Skin of body (tissue), 2 donors: ENCODE measurements around the gene PSME4. TPM values are rescaled to one million over a fixed set of nuclear protein-coding genes. Genes with fewer than 3 reads are reported as not detected.
"Not testable (repeated sequence)": the region's sequence is repeated elsewhere in the genome, so short reads cannot be mapped to it uniquely, and the experiment has no call there.

Source experiments
- DNase-seq: peaks from one replicate; lab custom pipeline; 2025; lab: John Stamatoyannopoulos, UW
- total RNA-seq: library from RNA; depleted of rRNA; stranded (reverse); fragments of >200 nt; gene quantifications from one replicate; pipeline ENCODE4 v1.2.3, GENCODE V29; 2014

PSME4 gene
- total RNA-seq, 1 donor from 2014 or later = 61.0 TPM

- no peak for DNase-seq
These were observed 84.2 kb downstream of the PSME4 start for GRCh38 chr2:53886406-53887280.

GRCh38 chr2:53884883-53885282 lies 85.9 kb downstream of the PSME4 start:
- DNase-seq = no peak

GRCh38 chr2:53881986-53882385 lies 88.8 kb downstream of the PSME4 start:
- no peak for DNase-seq

DNA sequence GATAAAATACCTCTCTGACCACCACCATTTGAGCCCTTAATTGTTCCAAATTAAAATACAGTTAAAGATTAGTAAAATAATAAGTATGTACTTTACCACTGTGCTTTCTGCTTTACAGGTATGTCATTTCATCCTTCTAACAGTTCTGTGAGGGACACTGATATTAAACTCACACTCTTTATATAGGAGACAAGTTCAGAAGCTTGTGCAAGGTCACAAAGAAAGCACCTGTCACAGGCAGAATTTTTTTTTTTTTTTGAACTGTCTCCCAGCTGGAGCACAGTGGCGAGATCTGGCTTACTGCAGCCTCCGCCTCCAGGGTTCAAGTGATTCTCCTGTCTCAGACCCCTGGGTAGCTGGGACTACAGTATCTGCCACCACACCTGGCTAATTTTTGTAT lies 89.4 kb downstream of the PSME4 start:
- no peak for DNase-seq

DNA sequence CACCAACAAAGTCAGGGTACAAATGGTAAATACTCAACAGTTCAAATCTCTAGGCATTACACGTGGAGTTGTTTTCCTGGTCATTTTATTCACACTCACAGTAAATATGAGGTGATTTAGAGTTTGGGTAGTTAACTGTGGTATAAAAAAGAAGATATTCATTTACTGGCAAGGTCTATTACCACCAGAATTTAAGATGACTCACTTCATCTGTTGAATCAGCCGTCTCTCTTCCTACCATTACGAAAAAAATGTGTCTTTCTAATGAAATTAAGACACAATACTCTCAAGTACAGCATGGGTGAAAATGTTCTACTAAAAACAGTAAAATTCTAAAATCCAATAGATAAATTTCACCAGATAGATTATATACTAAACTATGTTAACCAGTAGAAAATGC lies 90.0 kb downstream of the PSME4 start:
- DNase-seq = no peak

GRCh38 chr2:53877556-53877955 lies 93.2 kb downstream of the PSME4 start:
- DNase-seq = no peak

GRCh38 chr2:53877112-53877511 lies 93.7 kb downstream of the PSME4 start:
- DNase-seq = no peak

DNA sequence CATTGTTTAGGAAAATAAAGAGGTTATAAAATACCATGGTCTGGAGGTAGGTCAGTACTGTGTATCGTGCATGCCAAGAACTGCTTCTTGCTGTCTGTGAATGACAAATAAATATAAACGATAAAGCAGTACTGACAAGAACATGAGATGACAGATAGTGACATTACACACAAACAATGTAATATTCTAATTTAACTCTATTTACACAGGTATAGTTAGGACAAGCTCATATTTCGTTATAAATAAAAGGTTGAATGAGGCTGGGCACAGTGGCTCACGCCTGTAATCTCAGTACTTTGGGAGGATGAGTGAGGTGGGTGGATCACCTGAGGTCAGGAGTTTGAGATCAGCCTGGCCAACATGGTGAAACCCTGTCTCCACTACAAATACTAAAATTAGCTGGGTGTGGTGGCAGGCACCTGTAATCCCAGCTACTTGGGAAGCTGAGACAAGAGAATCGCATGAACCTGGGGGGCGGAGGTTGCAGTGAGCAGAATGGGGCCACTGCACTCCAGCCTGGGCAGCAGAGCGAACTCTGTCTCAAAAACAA lies 96.3 kb downstream of the PSME4 start:
- no peak for DNase-seq

- DNase-seq = no peak
These were observed 103.0 kb downstream of the PSME4 start for GRCh38 chr2:53867773-53868172.

DNA sequence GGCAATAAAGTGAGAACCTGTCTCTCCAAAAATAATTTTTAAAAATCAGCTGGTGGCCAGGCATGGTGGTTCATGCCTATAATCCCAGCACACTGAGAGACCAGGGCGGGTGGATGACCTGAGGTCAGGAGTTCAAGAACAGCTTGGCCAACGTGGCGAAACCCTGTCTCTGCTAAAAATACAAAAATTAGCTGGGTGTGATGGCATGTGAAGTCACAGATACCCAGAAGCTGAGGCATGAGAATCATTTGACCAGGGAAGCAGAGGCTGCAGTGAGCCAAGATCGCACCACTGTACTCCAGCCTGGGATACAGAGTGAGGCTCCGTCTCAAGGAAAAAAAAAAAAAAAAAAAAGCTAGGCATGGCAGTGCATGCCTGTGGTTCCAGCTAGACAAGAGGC lies 103.6 kb downstream of the PSME4 start:
- no peak for DNase-seq

GRCh38 chr2:53865962-53866361 lies 104.8 kb downstream of the PSME4 start:
- no peak for DNase-seq

DNA sequence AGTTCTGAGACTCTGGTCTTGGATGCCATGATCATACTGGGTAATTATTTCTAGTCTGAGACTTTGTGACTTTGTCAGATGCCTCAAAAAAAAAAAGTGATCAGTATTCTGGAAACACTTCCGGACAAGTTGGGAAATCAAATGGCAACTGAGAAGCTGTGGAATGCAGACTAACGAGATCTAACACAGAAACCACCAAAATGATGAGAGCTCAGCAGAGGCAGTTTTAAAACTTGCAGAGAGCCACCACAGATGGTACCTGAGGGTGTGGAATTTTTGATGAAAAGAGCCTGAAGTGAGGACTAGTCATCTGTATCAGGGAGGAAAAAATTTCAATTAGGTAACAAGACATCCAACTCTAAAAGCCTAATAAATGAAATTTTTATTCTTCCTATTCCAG lies 105.5 kb downstream of the PSME4 start:
- DNase-seq = no peak

DNA sequence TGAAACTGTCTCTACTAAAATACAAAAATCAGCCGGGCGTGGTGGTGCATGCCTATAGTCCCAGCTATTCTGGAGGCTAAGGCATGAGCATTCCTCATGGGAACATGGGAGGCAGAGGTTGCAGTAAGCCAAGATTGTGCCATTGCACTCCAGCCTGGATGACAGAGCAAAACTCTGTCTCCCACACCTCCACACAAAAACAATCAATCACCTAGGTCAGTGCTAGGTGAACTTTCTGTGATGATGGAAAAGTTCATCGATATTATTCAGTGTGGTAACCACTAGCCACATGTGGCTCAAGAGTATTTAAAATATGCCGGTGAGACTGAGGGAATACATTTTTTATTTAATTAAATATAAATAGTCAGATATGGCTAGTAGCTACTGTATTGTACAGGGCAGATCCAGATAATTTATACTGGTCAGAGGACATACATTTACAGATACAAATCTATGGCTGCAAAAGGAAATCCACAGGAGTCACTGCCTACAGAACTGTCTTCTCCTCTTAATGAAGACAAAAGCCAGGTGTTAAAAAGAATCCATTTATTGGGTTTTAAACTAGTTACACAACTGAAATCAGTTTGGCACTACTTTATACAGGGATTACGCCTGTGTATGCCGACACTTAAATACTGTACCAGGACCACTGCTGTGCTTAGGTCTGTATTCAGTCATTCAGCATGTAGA lies 107.1 kb downstream of the PSME4 start:
- no peak for DNase-seq

GRCh38 chr2:53861824-53862223 lies 109.0 kb downstream of the PSME4 start:
- DNase-seq = no peak

DNA sequence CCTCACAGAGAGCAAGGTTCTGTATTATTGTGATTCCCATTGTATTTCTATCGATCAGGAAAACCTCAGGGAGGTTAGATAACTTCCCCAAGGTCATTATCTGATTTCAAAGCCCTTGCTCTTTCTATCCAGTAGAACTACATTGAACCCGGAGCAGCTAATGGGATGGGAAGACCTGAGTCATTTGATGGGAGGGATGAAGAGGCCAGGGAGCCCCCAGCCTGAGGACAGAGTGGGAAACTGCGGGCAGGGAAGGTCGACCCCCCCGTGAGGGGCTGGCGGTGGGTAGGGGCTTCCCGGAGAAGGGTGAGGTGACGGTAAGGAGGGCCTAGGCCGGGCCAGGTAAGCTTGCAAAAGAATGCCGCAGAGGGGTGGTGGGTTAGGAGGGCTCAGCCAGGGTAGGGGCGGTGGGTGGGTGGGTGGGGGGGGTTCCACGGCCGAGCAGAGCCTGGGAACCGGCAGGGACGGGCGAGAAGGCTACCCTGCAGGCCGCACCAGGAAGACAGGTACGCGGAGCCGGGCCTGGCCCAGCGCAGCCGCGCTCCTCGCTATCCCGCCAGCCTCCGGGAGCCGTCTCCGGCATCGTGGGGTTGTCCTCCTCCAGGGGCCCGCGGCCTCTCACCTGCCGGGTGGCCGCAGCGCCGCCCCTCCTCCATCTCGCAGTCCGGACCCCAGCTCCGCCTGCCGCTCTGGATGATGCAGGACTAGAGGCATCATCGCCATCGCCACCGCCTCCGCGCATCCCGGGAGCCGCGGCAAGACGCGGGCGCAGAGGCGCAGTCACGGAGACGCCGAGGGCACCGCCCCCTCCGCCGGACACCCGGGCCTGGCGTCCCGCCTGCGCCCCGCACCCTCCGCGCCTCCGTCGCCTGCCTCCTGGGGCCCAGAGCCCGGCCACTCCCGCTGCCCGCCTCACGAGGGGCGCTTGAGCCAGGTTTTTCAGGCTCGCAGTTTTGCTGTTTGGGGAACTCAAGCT lies 111.3 kb downstream of the PSME4 start, which contains the start of gene GPR75:
Gene GPR75 (minus strand): TSS at position 762 of the 976 bp plus-strand sequence. CDS start 5,211 bp downstream, outside the sequence.
- DNase-seq = no peak

DNA sequence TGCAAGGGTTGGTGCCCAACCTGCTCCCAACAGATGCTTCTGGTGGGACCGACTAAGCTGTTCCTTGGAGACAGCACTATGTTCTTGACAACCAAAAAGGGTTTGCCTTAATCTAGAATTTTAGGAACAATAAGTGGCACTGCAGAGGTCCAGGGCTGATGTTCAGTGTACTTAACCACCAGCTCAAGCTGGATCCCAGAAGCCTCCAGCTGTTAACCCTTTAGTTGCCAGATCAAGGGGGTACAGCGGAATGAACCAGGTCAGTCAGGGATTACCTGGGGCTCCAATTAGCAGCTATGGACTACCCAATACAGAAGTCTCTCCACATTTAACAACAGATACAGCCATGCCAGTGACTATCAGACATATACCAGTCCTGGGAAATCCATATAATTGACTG lies 114.5 kb downstream of the PSME4 start:
- DNase-seq = no peak

DNA sequence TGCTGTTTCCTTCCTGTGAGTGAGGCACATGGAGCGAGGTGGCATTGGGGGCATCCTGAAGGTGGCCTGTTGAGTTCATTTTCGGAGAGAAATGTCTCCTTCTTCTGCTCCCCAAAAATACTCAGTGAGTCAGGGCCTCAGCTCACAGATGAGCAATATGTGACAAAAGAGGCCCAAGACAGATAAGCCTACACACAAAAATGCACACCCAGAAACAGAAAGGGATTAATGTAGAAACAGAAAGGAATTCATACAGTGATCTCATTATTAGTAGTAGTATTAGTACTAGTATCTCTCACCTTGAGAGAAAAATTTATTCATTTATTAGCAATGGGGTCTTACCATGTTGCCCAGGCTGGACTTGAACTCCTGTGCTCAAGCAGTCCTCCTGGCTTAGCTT lies 116.1 kb downstream of the PSME4 start:
- no peak for DNase-seq

DNA sequence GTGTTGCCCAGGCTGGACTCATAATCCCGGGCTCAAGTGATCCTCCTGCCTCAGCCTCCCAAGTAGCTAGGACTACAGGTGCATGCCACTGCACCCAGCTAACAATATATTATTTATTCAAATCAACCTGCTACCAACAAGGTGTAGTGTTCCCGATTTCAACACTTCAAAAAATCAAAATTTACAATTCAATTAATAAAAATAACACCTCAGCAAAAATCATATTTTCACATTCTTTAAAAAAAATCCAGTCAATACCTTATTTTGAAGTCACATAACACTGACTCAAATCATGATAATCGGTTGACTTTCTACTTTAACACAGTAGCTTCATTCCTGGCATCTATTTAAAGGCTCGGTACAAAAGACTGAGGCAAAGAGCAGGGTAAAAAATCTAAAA lies 118.3 kb downstream of the PSME4 start:
- DNase-seq = no peak

- not testable (repeated sequence) for DNase-seq
These were observed 119.6 kb downstream of the PSME4 start for GRCh38 chr2:53851052-53851757.

- DNase-seq = no peak
These were observed 122.7 kb downstream of the PSME4 start for GRCh38 chr2:53848062-53848461.

GRCh38 chr2:53843595-53843994 lies 127.2 kb downstream of the PSME4 start:
- no peak for DNase-seq
